Body of pancreas (tissue), 4 donors: ENCODE measurements around the gene FBXO28. TPM values are rescaled to one million over a fixed set of nuclear protein-coding genes. Genes with fewer than 3 reads are reported as not detected.

Source experiments
- ATAC-seq: fragments of 150-250 bp; one replicate; pipeline ENCODE4 v1.9.1; 2016
- DNase-seq, 4 donors: peaks; one replicate each; pipeline ENCODE4 v3.0.0-alpha.2; 2019
- H3K27ac ChIP-seq, 4 donors: fragments of 200-600 bp; sonication (generic); 1 replicate in 3 of 4; 2 replicates in 1 of 4; pipeline versions ENCODE4 v1.5.1 to v1.6.1; 2016 to 2019; ENCODE audit warnings: mild to moderate bottlenecking in 1 of 4, mixed read lengths in 1 of 4, moderate library complexity in 1 of 4
- H3K27me3 ChIP-seq, 2 donors: fragments of 200-600 bp; sonication (generic); one replicate each; pipeline ENCODE4 v1.6.0; 2016; ENCODE audit warnings: mild to moderate bottlenecking in 1 of 2
- H3K36me3 ChIP-seq, 2 donors: fragments of 200-600 bp; sonication (generic); replicated peaks in 1 of 2; 2 replicates each; pipeline ENCODE4 v1.5.1; 2016; ENCODE audit warnings: low read depth in 2 of 2; ENCODE audit not compliant: insufficient read depth in 1 of 2
- H3K4me1 ChIP-seq: fragments of 200-600 bp; sonication (generic); one replicate; pipeline ENCODE4 v1.6.0; 2016
- H3K4me3 ChIP-seq, 2 donors: fragments of 200-600 bp; sonication (generic); 1 replicate in 1 of 2; 2 replicates in 1 of 2; pipeline ENCODE4 v1.5.1; 2016 to 2019
- H3K9me3 ChIP-seq, 3 donors: fragments of 200-600 bp; sonication (generic); 1 replicate in 2 of 3; 2 replicates in 1 of 3; pipeline ENCODE4 v1.5.1; 2016
- CTCF ChIP-seq, 7 experiments: fragments of 450-650 bp in 4 of 7; fragments of 200-600 bp in 3 of 7; sonication (generic) in 3 of 7; IDR thresholded peaks; one replicate each; pipeline ENCODE4 v1.5.1; 2016 to 2019; ENCODE audit warnings: antibody characterized with exemption in 7 of 7
- POLR2A ChIP-seq, 3 donors: fragments of 450-650 bp; IDR thresholded peaks; one replicate each; pipeline ENCODE4 v1.6.1; 2016; ENCODE audit warnings: antibody characterized with exemption in 3 of 3, mild to moderate bottlenecking in 2 of 3
- WGBS, 2 donors: methylation state at CpG; one replicate each; pipeline ENCODE4 v1.1.5; 2017; 5-methylcytosine and 5-hydroxymethylcytosine counted together
- intact Hi-C: fragments of 100-400 bp; cut with DNase I; formaldehyde crosslinking; loops from one replicate; pipeline ENCODE4 v1.15.1; 2023
- total RNA-seq, 2 donors: library from RNA; depleted of rRNA; stranded (reverse); fragments of >200 nt; gene quantifications; one replicate each; pipeline ENCODE4 v1.1.0, GENCODE V29; 2016

Gene FBXO28
- total RNA-seq, 2 donors from 2014 or later: 3.0 to 13.7 TPM

- DNase-seq (no peak), ATAC-seq (no peak)
- H3K9me3 ChIP-seq: no peaks in the 10 kb centered on the region
- H3K4me1 ChIP-seq: no peaks in the 10 kb centered on the region
- TF ChIP-seq CTCF (IDR thresholded peaks at IDR 0.05): no peak
- no peaks in the 10 kb centered on the region for H3K27me3 ChIP-seq
- H3K4me3 ChIP-seq: no peak overlapping the region
- no peaks in the 10 kb centered on the region for H3K36me3 ChIP-seq
- H3K27ac ChIP-seq: no peak overlapping the region
- intact Hi-C loops: no loop called here
- WGBS, 2 donors: 71 to 79% methylated on average over 1 of the region's 1 CpG
Measured at GRCh38 chr1:224092111-224092510, 21.8 kb upstream of the FBXO28 start.

- intact Hi-C loops: no loop called here
Measured at GRCh38 chr1:224092601-224093000, 21.3 kb upstream of the FBXO28 start.

GRCh38 chr1:224095339-224095738, 18.6 kb upstream of the FBXO28 start:
- ATAC-seq (no peak), DNase-seq (no peak)
- intact Hi-C loops: no loop called here
- WGBS, 2 donors: 53 to 85% methylated on average over 1 of the region's 1 CpG
- H3K27me3 ChIP-seq: no peaks in the 10 kb centered on the region
- no peaks in the 10 kb centered on the region for H3K36me3 ChIP-seq
- no peak overlapping the region for H3K27ac ChIP-seq
- no peak overlapping the region for H3K4me3 ChIP-seq
- TF ChIP-seq POLR2A (IDR thresholded peaks at IDR 0.05) (no peak), CTCF (IDR thresholded peaks at IDR 0.05) (no peak)
- no peaks in the 10 kb centered on the region for H3K4me1 ChIP-seq
- H3K9me3 ChIP-seq: no peaks in the 10 kb centered on the region

More at GRCh38 chr1:224092601-224093000, 21.3 kb upstream of the FBXO28 start:
- ATAC-seq: no peak
- WGBS, 2 donors: 62 to 76% methylated on average over 2 of the region's 2 CpGs
- Histone ChIP-seq H3K9me3 (no peaks in the 10 kb centered on the region), H3K27ac (no peak overlapping the region), H3K36me3 (no peaks in the 10 kb centered on the region), H3K27me3 (no peaks in the 10 kb centered on the region), H3K4me1 (no peaks in the 10 kb centered on the region), H3K4me3 (no peak overlapping the region)
- no peak for DNase-seq
- TF ChIP-seq CTCF (IDR thresholded peaks at IDR 0.05) (no peak), POLR2A (IDR thresholded peaks at IDR 0.05) (no peak)

- no peak for DNase-seq
- Histone ChIP-seq H3K4me3 (no peak overlapping the region), H3K9me3 (no peaks in the 10 kb centered on the region), H3K4me1 (no peaks in the 10 kb centered on the region), H3K27ac (no peak overlapping the region), H3K36me3 (no peaks in the 10 kb centered on the region), H3K27me3 (no peaks in the 10 kb centered on the region)
- TF ChIP-seq POLR2A (IDR thresholded peaks at IDR 0.05): no peak
- TF ChIP-seq CTCF (IDR thresholded peaks at IDR 0.05): no peak
- ATAC-seq: no peak
- intact Hi-C loops: no loop called here
- WGBS, 2 donors: 91 to 100% methylated on average over 1 of the region's 1 CpG
Measured at GRCh38 chr1:224095867-224096266, 18.0 kb upstream of the FBXO28 start.

- no peak for DNase-seq
- TF ChIP-seq POLR2A (IDR thresholded peaks at IDR 0.05): no peak
- TF ChIP-seq CTCF (IDR thresholded peaks at IDR 0.05): no peak
- Histone ChIP-seq H3K27ac (no peak overlapping the region), H3K36me3 (no peaks in the 10 kb centered on the region), H3K27me3 (no peaks in the 10 kb centered on the region), H3K4me1 (no peaks in the 10 kb centered on the region), H3K9me3 (no peaks in the 10 kb centered on the region), H3K4me3 (no peak overlapping the region)
- intact Hi-C loops: no loop called here
- no peak for ATAC-seq
- 77 to 93% methylated on average over 1 of the region's 1 CpG for WGBS, 2 donors
Measured at GRCh38 chr1:224096773-224097172, 17.1 kb upstream of the FBXO28 start.
